Measurements from ENCODE around the gene ARHGAP22. TPM values are rescaled to one million over a fixed set of nuclear protein-coding genes. Genes with fewer than 3 reads are reported as not detected.
"Not testable (repeated sequence)": the region's sequence is repeated elsewhere in the genome, so short reads cannot be mapped to it uniquely, and the experiment has no call there.

The ARHGAP22 gene
- polyA plus RNA-seq, 4 donors = 0.97 to 1.9 (median 1.2) TPM

DNA sequence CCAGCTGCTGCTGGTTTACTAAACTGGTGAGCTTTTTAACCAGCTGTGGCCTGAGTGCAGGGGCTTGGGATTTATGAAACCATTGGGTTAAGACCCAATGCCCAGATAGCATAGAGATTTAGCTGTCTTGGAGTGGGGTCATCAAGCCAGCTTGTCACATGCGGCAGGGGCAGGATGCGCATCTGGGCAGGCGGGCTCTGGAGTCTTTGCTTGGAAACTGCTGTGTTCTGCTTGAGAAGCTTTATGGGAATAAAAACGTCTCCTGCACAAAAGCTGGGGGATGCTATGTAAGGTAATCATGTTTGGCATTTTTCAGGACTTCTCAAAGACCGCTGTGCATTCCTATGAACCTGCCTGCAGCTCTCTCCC is 162.1 kb downstream of the ARHGAP22 start:
- no peak for DNase-seq (ENCODE audit: low read depth in 4 of 4, low spot score in 3 of 4)

DNA sequence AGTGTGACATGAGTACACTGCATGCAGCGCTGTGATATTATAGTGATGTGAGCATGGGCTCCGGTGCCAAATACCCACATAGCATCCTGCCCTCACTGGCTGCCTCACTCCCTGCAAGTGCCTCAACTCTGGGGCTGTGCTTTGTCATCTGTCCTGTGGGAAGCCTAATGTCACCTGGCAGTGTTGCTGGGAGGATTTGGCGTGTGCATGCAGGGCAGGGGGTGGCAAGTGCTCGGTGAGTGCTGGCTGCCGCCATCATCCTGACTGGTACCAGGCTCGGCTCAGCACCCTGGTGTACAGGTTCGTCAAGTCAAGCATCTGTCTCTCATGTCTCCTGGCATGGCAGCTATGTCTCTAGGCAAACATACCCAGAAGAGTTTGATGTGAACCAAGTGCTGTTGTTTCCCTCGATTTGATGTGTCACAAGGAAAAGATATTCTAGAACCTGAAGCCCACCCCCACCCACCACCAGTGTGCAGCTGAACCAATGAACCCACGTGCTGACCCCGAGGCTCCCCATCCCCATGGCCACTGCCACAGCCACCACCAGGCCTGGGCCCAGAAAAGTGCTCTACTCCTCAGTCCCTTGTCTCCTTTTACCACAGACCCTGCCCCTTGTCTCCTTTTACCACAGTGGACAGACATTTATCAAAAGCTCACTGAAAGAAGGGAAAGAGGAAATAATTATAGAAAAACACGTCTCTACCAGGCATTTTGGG is 162.6 kb downstream of the ARHGAP22 start:
- DNase-seq (ENCODE audit: low read depth in 4 of 4, low spot score in 3 of 4) = no peak

DNA sequence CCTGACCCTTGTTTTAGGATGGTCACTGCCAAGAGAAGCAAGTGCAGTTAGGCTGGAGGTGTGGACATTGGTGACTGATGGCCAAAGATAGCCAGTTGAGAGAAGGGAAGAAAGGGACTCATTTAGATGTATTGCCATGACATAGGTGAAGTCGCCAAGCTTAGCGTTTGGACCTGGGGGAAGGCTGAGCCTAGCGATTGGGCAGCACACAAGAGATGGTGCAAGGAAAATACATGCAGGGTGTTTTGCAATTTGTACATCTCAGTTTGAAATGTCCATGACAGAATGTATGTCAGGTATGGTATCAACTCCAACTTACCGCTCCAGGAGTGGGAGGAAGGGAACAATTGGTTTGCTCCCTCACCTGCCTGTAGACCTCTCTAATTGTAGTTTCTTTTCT is 164.1 kb downstream of the ARHGAP22 start:
- no peak for DNase-seq (ENCODE audit: low read depth in 4 of 4, low spot score in 3 of 4)

DNA sequence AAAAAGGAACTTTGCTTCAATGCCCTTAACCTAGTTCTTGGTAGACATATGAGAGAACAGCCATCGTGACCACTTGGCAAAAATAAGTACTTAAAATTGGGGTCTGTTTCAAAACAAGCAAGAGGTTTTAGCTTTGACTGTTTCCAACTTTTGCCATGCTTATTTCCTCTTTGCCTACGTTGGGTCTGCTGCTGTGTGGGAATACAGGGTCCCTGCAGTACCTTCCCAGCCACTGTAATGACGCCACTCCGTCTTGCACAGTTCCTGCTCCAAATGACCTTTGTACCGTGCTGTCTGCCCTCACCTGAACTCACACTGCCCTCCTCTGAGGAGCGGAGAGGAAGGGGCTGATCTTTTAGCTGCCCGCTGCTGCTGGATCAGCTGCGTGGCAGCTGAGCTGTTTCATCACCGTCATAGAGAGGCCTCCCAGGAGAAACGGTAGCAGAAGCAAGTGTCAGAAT is 165.3 kb downstream of the ARHGAP22 start:
- no peak for DNase-seq (ENCODE audit: low read depth in 4 of 4, low spot score in 3 of 4)

DNA sequence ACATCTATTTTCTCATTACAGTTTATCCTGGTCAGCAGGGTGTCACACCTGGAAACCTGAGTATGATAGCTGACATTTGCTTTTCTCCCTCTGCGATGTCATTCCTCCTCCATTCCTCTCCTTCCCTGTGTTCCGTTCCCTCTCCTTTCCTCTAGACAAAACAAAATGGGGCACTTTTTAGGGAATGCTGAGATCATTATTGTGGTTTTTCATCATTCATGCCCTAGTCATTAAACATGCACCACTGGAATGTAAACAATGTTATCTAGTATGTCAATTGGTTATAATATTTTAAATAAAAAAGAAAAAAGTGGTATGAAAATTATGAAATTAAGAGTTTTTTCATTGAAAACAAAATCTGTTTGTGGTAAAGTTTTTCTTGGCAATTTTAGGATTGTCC is 165.8 kb downstream of the ARHGAP22 start:
- DNase-seq (ENCODE audit: low read depth in 4 of 4, low spot score in 3 of 4) = no peak

DNA sequence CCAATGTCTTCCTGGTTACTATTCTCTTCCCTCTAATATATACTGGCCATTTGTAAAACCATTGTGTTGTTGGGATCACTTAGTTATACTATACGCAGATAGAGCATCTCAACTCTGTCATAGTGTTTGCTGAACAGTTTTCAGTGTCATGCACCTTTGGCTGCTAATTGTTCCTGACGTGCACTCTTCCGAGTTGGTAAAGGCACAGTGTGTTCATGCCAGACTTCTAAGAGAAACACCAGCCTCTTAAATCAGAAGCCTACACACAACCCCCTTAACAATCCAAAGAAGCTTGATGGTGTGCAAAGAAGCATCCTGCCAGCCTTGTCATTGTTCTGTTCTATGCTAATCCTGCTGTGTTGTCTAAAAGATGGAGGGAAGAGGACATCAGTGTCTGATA is 167.3 kb downstream of the ARHGAP22 start:
- DNase-seq (ENCODE audit: low read depth in 4 of 4, low spot score in 3 of 4) = no peak

DNA sequence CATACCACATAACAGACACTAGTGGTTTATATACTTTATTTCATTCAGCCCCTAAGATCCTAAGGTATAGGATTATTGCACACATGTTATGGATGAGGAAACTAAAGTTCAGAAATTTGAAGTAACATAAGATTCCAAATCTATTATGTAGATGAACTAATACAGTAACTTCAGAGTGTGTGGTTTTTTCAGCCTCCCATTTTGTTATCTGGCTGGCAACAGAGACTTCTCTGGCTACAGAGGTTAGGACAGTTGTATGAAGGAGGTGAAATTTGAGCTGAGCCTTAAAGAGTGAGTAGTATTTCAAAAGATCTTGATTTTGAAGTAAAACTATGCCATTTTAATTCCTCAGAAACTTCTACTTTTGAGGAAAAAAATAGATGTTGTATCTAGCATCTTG is 173.0 kb downstream of the ARHGAP22 start:
- no peak for DNase-seq (ENCODE audit: low read depth in 4 of 4, low spot score in 3 of 4)

DNA sequence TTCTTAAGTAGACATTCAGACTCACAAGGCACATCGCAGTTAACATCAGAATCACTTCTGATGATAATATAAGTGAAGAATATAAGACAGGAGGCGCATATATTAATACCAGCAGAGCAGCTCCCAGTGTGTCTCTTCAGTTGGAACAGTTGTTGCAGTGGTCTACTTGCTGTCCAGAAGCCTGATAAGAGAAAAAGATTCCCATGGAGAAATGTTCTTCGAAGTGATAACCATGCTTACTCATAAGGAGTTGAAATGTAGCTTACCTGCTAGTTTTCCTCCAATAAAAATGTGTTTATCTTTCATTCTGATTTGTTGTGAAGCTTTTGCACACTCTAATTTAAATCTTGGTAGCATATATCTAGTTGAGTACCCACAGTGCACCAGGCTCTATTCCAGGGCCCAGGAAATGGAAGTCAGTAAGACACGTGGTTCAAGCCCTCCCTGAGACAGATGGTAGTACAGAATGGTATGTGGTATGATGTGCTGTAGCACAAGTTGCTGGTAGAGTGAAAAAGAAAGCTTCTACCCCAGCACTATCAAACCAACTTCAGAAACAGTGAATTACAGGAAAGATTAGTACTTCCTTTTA is 174.4 kb downstream of the ARHGAP22 start:
- no peak for DNase-seq (ENCODE audit: low read depth in 4 of 4, low spot score in 3 of 4)

DNA sequence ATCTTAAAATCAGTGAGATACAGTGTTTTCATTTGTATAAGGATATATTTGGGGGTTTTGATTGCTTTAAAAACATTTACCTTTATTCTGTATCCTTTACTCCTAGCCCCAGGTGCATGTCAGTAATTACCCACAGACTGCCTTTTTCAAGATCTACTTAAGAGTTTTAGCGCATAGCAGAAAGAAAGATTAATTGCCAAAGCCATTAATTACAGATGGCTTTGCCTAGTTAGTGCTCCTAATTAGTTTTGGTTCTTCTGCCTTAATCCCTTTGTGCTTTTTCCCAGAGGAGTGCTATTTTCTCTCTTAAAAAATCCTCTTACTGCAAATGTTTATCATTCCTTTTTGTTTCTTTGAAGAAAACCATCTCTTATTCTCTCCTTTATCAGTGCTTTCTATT is 175.6 kb downstream of the ARHGAP22 start:
- no peak for DNase-seq (ENCODE audit: low read depth in 4 of 4, low spot score in 3 of 4)

DNA sequence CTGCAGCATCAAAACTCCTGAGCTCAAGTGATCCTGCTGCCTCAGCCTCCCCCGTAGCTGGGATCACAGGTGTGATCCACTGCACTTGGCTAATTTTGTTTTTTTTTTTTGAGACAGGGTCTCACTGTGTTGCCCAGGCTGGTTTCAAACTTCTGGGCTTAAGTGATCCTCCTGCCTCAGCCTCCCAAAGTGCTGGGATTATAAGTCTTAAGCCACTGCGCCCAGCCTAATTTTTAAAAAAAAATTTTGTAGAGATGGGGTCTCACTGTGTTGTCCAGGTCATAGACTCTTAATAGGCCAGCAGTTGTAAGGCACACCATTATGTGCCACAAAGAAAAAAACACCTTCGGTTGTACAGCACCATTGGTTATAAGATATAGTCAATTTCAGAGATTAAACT is 176.0 kb downstream of the ARHGAP22 start:
- no peak for DNase-seq (ENCODE audit: low read depth in 4 of 4, low spot score in 3 of 4)

DNA sequence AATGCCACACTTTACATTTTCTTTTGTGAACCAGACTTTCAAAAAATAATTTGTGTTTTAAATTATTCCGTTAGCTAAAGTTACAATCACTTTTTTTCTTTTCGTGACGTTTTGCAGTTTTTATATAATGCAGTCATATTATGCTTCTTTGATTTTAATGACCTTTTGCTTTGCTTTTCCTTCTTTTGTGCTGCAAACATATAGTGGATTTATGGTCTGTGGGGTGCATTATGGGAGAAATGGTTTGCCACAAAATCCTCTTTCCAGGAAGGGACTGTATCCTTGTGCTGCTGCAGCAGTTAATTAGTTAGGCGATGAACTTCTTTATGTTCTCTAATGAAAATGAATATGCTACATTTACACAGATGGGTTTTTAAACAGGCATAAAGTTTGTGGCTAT is 181.0 kb downstream of the ARHGAP22 start:
- peak in 1 of 4 donors; percentile 33 for DNase-seq (ENCODE audit: low read depth in 4 of 4, low spot score in 3 of 4)

DNA sequence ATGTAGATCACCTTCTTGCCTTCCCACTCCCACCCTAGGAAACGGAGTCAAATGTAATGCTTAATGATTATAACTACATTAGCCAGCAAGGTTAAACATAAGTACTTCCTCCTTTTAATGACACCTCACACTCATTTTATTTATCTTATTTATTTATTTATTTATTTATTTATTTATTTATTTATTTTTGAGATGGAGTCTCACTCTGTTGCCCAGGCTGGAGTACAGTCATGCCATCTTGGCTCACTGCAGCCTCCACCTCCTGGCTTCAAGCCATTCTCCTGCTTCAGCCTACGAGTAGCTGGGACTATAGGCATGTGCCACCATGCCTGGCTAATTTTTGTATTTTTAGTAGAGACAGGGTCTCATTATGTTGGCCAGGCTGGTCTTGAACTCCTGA is 183.0 kb downstream of the ARHGAP22 start:
- DNase-seq (ENCODE audit: low read depth in 4 of 4, low spot score in 3 of 4) = not testable (repeated sequence)

DNA sequence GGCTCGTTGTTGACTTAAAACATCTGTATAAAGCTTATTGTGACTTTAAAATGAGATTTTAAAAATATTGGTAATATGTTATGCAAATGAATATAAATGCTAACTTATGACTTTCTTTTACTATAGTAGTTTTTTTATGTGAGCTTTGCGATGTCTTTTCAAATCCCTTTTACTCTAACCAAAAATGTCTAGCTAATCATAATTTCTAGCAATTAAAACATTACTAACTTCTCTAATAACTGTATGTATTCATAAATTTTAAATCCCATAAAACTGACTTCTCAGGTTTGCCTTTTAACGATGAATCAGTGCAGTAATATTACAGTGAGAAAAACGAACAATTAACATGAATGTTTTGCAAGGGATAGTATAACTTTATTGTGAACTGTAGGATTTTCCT is 185.2 kb downstream of the ARHGAP22 start:
- DNase-seq (ENCODE audit: low read depth in 4 of 4, low spot score in 3 of 4) = no peak

DNA sequence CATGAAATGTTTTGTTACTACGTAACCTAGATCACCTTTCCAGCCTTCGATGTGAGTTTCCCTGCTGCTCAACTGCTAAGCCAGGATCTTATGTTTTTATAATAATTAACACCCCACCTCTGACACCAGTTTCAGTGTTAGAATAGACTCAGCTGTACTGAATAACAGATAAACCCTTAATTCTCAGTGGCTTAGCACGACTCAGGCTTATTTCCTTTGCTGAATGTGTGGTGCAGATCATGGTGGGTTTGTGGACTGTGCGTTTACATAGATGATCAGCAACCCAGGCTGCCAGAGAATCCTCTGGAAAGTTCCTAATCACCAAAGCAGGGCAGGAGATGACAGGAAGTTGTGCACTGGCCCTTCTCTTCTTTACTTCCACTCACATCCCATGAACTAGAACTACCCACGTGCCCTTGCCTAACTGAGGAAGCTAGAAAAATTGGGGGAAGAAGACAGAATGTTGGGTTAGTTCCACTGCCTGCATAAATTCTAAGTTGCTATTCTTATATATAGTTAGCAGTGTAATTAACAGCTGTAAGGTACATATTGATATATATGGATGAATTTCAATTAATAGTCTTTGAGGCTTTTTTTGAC is 186.6 kb downstream of the ARHGAP22 start:
- DNase-seq (ENCODE audit: low read depth in 4 of 4, low spot score in 3 of 4) = no peak

DNA sequence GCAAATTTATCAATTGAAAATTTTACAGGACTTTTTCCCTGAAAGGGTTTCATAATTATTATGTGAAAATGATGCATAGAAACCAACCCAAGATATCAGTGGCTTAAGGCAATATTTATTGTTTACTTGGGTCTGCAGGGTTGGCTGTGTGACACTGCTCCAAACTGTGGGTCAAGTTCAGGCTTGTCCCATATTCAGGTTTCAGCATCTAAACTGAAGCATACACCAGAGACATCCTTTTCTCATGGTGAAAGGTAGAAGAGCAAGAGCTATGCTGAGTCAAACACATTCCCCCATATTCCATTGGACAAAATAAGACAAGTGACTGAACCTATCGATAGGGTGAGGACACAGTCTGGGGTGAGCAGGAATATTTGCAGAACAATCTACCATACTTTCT is 187.5 kb downstream of the ARHGAP22 start:
- no peak for DNase-seq (ENCODE audit: low read depth in 4 of 4, low spot score in 3 of 4)

DNA sequence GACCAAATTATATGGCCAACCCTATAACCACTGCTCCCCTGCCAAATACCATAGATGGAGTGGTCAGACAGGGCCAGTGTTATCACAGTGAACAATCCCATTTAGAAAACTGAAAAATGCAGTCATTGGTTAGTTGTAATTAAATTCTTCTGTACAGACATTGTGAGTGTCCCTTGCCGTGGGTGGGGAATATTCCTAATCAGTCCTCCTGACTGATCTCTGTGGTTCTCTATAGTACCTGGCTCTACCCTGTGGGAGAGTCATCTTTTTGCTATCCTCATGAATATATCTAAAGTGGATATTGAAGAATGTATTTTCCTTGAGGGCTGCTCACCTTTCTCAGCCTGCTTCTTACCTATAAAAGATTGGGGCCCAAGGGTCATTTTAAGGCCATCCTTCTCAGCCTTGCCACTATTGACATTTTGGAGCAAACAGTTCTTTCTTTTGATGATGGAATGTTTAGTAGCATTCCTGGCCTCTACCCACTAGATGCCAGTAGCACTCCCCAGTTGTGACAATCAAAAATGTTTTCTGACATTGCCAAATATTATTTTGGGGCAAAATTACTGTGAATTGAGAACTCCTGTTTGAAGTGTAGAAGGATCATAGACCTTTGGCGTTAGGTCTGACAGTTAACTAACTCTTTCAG is 188.2 kb downstream of the ARHGAP22 start:
- DNase-seq (ENCODE audit: low read depth in 4 of 4, low spot score in 3 of 4) = no peak

DNA sequence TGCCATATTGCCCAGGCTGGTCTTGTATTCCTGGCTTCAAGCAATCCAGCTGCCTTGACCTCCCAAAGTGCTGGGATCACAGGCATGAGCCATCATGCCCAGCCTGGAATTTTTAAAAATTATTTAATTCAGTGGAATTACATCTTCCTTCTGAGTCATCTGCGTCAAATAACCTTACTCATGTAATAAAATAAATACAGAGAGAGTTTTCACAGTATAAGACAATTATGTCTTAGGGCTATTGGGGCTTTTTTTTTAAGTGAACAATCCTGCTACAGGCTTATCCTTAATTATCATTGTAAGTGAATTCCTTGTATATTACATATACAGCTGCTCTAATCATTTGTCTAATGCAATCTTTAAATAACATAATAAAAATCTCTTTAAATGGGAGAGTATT is 190.1 kb downstream of the ARHGAP22 start:
- DNase-seq (ENCODE audit: low read depth in 4 of 4, low spot score in 3 of 4) = no peak

DNA sequence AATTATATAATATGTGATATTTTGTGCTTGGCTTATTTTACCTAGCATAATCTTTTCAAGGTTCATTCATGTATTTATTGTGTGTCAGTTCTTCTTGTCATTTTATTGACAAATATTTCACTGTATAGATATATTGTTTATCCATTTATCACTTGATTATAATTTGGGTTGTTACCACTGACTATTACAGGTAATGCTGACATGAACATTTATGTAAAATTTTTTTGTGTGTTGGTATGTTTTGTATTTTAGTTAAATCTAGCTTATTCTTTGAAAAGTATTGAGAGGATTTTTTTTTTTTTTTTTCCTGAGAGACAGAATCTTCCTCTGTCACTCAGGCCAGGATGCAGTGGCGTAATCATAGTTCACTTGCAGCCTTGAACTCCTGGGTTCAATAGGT is 190.7 kb downstream of the ARHGAP22 start:
- no peak for DNase-seq (ENCODE audit: low read depth in 4 of 4, low spot score in 3 of 4)

DNA sequence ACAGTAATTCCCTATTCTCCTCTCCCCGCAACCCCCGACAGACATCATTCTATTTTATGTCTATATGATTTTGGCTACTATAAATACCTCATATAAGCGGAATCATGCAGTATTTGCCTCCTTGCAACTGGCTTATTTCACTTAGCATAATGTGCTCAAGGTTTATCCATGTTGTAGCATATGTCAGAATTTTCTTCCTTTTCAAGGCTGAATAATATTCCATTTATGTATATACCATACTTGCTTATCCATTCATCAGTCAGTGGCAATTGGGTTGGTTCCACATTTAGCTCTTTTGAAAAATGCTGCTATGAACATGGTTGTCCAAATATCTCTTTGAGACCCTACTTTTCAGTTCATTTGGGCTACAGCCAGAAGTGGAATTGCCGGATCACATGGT is 191.9 kb downstream of the ARHGAP22 start:
- no peak for DNase-seq (ENCODE audit: low read depth in 4 of 4, low spot score in 3 of 4)

DNA sequence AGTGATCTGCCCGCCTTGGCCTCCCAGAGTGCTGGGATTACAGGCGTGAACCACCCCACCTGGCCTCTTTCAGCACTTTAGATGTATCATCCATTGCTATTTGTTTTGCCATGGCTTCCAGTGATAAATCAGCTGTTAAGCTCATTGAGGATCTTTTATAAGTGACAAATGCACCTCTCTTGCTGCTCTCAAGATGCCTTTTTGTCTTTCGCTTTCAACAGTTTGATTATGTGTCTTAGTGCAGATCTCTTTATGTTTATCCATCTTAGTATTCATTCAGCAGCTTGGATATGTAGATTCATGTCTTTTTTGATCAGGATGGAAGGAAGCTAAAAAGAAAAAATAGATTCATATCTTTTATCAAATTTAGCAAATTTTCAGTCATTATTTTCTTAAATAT is 192.8 kb downstream of the ARHGAP22 start:
- DNase-seq (ENCODE audit: low read depth in 4 of 4, low spot score in 3 of 4) = no peak

DNA sequence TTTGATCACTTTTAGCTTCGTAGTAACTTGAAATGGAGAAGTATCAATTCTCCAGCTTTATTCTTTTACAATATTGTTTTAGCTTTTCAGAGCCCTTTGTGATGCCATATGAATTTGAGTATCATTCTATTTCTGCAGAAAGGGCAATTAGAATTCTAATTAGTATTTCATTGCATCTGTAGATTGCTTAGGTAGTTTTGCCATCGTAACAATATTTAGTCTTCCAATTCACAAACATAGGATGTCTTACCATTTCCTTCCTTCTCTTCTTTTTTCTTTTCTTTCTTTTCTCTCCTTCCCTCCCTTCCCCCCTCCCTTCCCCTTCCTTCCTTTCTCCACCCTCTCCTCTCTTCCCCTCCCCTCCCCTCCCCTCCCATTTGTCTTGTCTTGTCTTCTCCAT is 193.4 kb downstream of the ARHGAP22 start:
- no peak for DNase-seq (ENCODE audit: low read depth in 4 of 4, low spot score in 3 of 4)

DNA sequence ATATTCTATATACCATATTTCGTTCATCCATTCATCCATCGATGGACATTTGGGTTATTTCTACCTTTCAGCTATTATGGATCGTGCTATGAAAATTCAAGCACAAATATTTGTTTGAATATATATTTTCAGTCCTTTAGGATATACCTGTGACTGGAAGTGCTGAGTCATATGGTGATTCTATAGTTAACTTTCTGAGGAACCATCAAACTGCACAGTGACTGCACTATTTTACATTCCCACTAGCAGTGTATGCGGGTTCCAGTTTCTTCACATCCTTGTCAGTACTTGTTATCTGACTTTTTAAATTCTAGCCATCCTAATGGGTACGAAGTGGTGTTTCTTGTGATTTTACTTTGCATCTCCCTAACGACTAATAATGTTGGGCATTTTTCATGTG is 194.4 kb downstream of the ARHGAP22 start:
- no peak for DNase-seq (ENCODE audit: low read depth in 4 of 4, low spot score in 3 of 4)
